A549 (cell line): ENCODE data around the gene GNLY. TPM values are rescaled to one million over a fixed set of nuclear protein-coding genes. Genes with fewer than 3 reads are reported as not detected.

ENCODE experiments used
- ATAC-seq, 2 experiments: fragments of 200-7000 bp in 1 of 2; fragments of >200 bp in 1 of 2; cut with Nextera tagmentation in 1 of 2; cut with Tn5 transposase in 1 of 2; 3 replicates each; pipeline versions ENCODE4 v1.8.0 to v1.9.1; 2018 to 2020; ENCODE audit warnings: mild to moderate bottlenecking in 1 of 2, moderate library complexity in 1 of 2
- CTCF ChIA-PET: fragments of 300-600 bp; sonication (Branson Sonifier 250); formaldehyde crosslinking; extraction: SDS; loops from one replicate; lab custom pipeline; 2021; ENCODE audit warnings: antibody characterized with exemption, inconsistent platforms; lab: Yijun Ruan, JAX
- POLR2A ChIA-PET: fragments of 350-600 bp; formaldehyde crosslinking; extraction: SDS; loops from one replicate; lab custom pipeline; 2021; ENCODE audit warnings: antibody characterized with exemption, inconsistent platforms; lab: Yijun Ruan, JAX
- DNase-seq, 2 experiments: peaks; one replicate each; pipeline versions ENCODE4 v3.0.0 to v3.0.0-alpha.2; 2011 to 2016; ENCODE audit warnings: low read depth in 1 of 2, low spot score in 1 of 2
- FAIRE-seq: peaks from 2 replicates; lab custom pipeline; 2011; peaks lifted over from hg19 to GRCh38; lab: Jason Lieb, UNC
- H3K27ac ChIP-seq, 2 experiments: fragments of >200 bp; sonication (Bioruptor Twin); formaldehyde crosslinking; 3 replicates each; pipeline ENCODE4 v1.5.1; 2016 to 2017
- H3K4me1 ChIP-seq: fragments of >200 bp; sonication (Bioruptor Twin); formaldehyde crosslinking; 3 replicates; pipeline ENCODE4 v1.6.1; 2016
- H3K4me2 ChIP-seq: fragments of >200 bp; sonication (Bioruptor Twin); formaldehyde crosslinking; 3 replicates; pipeline ENCODE4 v1.6.1; 2016
- H3K4me3 ChIP-seq: fragments of >200 bp; sonication (Bioruptor Twin); formaldehyde crosslinking; 3 replicates; pipeline ENCODE4 v1.5.1; 2016
- H3K9me3 ChIP-seq: fragments of >200 bp; sonication (Bioruptor Twin); formaldehyde crosslinking; 3 replicates; pipeline ENCODE4 v1.6.1; 2016
- CBX8 ChIP-seq: fragments of 200-600 bp; sonication (generic); IDR thresholded peaks from 2 replicates; pipeline ENCODE4 v1.6.1; 2016
- E2F6 ChIP-seq: IDR thresholded peaks from 2 replicates; pipeline ENCODE4 v1.6.1; 2012; ENCODE audit warnings: low read depth, borderline replicate concordance
- EHF ChIP-seq: fragments of 250-450 bp; sonication (Bioruptor Pico); IDR thresholded peaks from 2 replicates; pipeline ENCODE4 v1.5.0; 2020; ENCODE audit warnings: mild to moderate bottlenecking
- FOSB ChIP-seq: fragments of 250-450 bp; sonication (Bioruptor Pico); IDR thresholded peaks from 2 replicates; pipeline ENCODE4 v1.5.0; 2020; ENCODE audit warnings: mild to moderate bottlenecking, moderate library complexity
- GATA3 ChIP-seq: IDR thresholded peaks from 2 replicates; pipeline ENCODE4 v1.6.1; 2012; ENCODE audit warnings: borderline replicate concordance
- HEYL ChIP-seq: fragments of 250-450 bp; sonication (Bioruptor Pico); IDR thresholded peaks from 2 replicates; pipeline ENCODE4 v1.8.0; 2021; ENCODE audit warnings: mild to moderate bottlenecking, moderate library complexity
- HOXA7 ChIP-seq: fragments of 250-450 bp; sonication (Bioruptor Pico); IDR thresholded peaks from 2 replicates; pipeline ENCODE4 v1.5.0; 2020; ENCODE audit warnings: mild to moderate bottlenecking, moderate library complexity
- HOXB13 ChIP-seq: fragments of 250-450 bp; sonication (Bioruptor Pico); IDR thresholded peaks from 2 replicates; pipeline ENCODE4 v1.5.0; 2020; ENCODE audit warnings: low read depth, mild to moderate bottlenecking, moderate library complexity
- JUN ChIP-seq, 2 experiments: fragments of >200 bp; sonication (Bioruptor Twin); formaldehyde crosslinking; IDR thresholded peaks; 2 replicates in 1 of 2; 3 replicates in 1 of 2; pipeline ENCODE4 v1.6.1; 2016 to 2017
- JUNB ChIP-seq: fragments of >200 bp; sonication (Bioruptor Twin); formaldehyde crosslinking; IDR thresholded peaks from 2 replicates; pipeline ENCODE4 v1.6.1; 2016
- KDM5A ChIP-seq: fragments of 200-600 bp; sonication (generic); IDR thresholded peaks from 2 replicates; pipeline ENCODE4 v1.6.1; 2016; ENCODE audit warnings: antibody characterized with exemption, mild to moderate bottlenecking
- MAZ ChIP-seq: fragments of 150-350 bp; IDR thresholded peaks from 2 replicates; pipeline ENCODE4 v1.6.1; 2014; ENCODE audit warnings: antibody characterized with exemption, low read depth, low read length, borderline replicate concordance
- NFE2L2 ChIP-seq: fragments of 150-350 bp; conservative IDR thresholded peaks from 2 replicates; pipeline ENCODE4 v1.6.1; 2014; ENCODE audit warnings: low read length
- POLR2A ChIP-seq: IDR thresholded peaks from 2 replicates; pipeline ENCODE4 v1.6.1; 2012; ENCODE audit warnings: mild to moderate bottlenecking, low read length
- POLR2AphosphoS2 ChIP-seq: conservative IDR thresholded peaks from 2 replicates; pipeline ENCODE4 v1.6.1; 2012; ENCODE audit warnings: low read length, improper control_type of control experiment, inconsistent platforms
- RARB ChIP-seq: fragments of 250-450 bp; sonication (Bioruptor Pico); IDR thresholded peaks from 2 replicates; pipeline ENCODE4 v1.8.0; 2021; ENCODE audit warnings: mild to moderate bottlenecking, moderate library complexity
- RCOR1 ChIP-seq: fragments of 150-350 bp; IDR thresholded peaks from 2 replicates; pipeline ENCODE4 v1.6.1; 2014; ENCODE audit warnings: antibody characterized with exemption, low read length, low read depth
- SREBF2 ChIP-seq: fragments of 450-650 bp; IDR thresholded peaks from 2 replicates; pipeline ENCODE4 v1.6.1; 2014; ENCODE audit warnings: mild to moderate bottlenecking, moderate library complexity
- ZC3H11A ChIP-seq: fragments of 450-650 bp; IDR thresholded peaks from 2 replicates; pipeline ENCODE4 v1.6.1; 2014; ENCODE audit warnings: antibody characterized with exemption, mild to moderate bottlenecking
- ZFP36 ChIP-seq: fragments of 450-650 bp; IDR thresholded peaks from 2 replicates; pipeline ENCODE4 v1.6.1; 2014; ENCODE audit warnings: borderline replicate concordance; ENCODE audit not compliant: partially characterized antibody
- WGBS: methylation state at CpG from one replicate; pipeline ENCODE4 v1.1.6; 2017; ENCODE audit errors: missing lambda C conversion rate; 5-methylcytosine and 5-hydroxymethylcytosine counted together
- polyA plus RNA-seq, 4 experiments: library from polyadenylated mRNA; depleted of rRNA in 3 of 4; stranded (reverse); fragments of >200 nt; fragmentation: RNase III in 1 of 4; extraction: RNeasy Plus Mini Kit Qiagen cat#74134 plus additional on column Dnase treatment in 1 of 4; gene quantifications; 2 replicates in 3 of 4; 3 replicates in 1 of 4; pipeline ENCODE4 v1.2.3, GENCODE V29; 2011 to 2017
- TF ChIP-seq, protein P1 (sequence below): fragments of >200 bp; sonication (Bioruptor Twin); formaldehyde crosslinking; IDR thresholded peaks from 3 replicates; pipeline ENCODE4 v1.6.1; 2016
- TF ChIP-seq, protein P2 (sequence below): IDR thresholded peaks from 2 replicates; pipeline ENCODE4 v1.6.1; 2012

GNLY gene
- polyA plus RNA-seq, 2 of the 4 experiments (the other 2 are of a cell fraction) = not detected

- Histone ChIP-seq H3K4me1 (peaks cover 11% of the 10 kb centered on the region), H3K9me3 (no peaks in the 10 kb centered on the region), H3K4me2 (no peak overlapping the region), H3K4me3 (no peak overlapping the region), H3K27ac (peak overlapping the region in 1 of 2 experiments; percentile 47; a peak in 2 of 6 replicates)
- no peak for TF ChIP-seq POLR2A
- TF ChIP-seq E2F6 = no peak
- no peak for TF ChIP-seq JUNB
- no peak for TF ChIP-seq HEYL (CRISPR knock-in tag)
- no peak for TF ChIP-seq POLR2AphosphoS2
- no peak for TF ChIP-seq ZFP36
- TF ChIP-seq JUN (IDR thresholded peaks at IDR 0.05) = no peak
- ATAC-seq (no peak), DNase-seq (no peak), FAIRE-seq (no peak)
- ChIA-PET CTCF (interaction anchor here (0.6 to 10.8 kb wide), 10 partner anchors 10 to 118 kb away, joined by 3 to 135 read pairs (median 10); no protein-coding TSS in a partner anchor), POLR2A (interaction anchor here (0.7 kb wide), 1 partner anchor 22 kb away, joined by 4 read pairs; no protein-coding TSS in a partner anchor)
- WGBS = 72% methylated on average over 12 of the region's 12 CpGs
Observed at GRCh38 chr2:85695691-85696668, 1.8 kb downstream of the GNLY start.

DNA sequence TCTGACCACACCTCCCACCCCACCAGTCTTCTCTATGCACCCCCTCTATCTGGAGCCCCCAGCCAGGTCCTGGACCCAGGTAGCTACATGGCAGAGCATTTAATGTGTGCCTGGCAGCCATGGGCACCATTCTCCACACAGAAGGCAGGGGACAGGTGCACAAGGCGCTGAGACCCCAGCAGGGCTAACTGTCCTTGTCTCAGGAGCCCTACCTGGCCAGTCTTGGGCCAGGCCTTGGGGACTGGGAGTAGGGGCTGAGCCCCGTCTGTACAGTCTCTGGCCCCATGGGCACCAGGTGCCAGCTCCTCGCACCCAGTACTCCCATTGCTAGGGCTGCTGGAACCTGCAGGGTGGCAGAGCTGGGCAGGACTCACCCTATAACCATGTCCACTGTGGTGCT, 2.9 kb downstream of the GNLY start:
- POLR2A ChIA-PET = no interaction called here
- TF ChIP-seq NFE2L2 = no peak
- TF ChIP-seq GATA3 = no peak
- TF ChIP-seq KDM5A = no peak
- no peak for TF ChIP-seq CBX8
- no peak for TF ChIP-seq ZC3H11A
- no peak for TF ChIP-seq SREBF2
- no peak for TF ChIP-seq FOSB (CRISPR knock-in tag)
- no peak for TF ChIP-seq HOXA7 (CRISPR knock-in tag)
- TF ChIP-seq, protein P1, sequence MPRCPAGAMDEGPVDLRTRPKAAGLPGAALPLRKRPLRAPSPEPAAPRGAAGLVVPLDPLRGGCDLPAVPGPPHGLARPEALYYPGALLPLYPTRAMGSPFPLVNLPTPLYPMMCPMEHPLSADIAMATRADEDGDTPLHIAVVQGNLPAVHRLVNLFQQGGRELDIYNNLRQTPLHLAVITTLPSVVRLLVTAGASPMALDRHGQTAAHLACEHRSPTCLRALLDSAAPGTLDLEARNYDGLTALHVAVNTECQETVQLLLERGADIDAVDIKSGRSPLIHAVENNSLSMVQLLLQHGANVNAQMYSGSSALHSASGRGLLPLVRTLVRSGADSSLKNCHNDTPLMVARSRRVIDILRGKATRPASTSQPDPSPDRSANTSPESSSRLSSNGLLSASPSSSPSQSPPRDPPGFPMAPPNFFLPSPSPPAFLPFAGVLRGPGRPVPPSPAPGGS = no peak
- TF ChIP-seq RCOR1 = no peak
- no peak for TF ChIP-seq HOXB13 (CRISPR knock-in tag)
- TF ChIP-seq POLR2AphosphoS2 = no peak
- TF ChIP-seq EHF (CRISPR knock-in tag) = no peak
- TF ChIP-seq, protein P2, sequence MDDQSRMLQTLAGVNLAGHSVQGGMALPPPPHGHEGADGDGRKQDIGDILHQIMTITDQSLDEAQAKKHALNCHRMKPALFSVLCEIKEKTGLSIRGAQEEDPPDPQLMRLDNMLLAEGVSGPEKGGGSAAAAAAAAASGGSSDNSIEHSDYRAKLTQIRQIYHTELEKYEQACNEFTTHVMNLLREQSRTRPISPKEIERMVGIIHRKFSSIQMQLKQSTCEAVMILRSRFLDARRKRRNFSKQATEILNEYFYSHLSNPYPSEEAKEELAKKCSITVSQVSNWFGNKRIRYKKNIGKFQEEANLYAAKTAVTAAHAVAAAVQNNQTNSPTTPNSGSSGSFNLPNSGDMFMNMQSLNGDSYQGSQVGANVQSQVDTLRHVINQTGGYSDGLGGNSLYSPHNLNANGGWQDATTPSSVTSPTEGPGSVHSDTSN = no peak
- TF ChIP-seq RARB = no peak
- Histone ChIP-seq H3K4me2 (no peak overlapping the region), H3K9me3 (no peaks in the 10 kb centered on the region), H3K27ac (no peak overlapping the region), H3K4me3 (no peak overlapping the region), H3K4me1 (peaks cover 15% of the 10 kb centered on the region)
- CTCF ChIA-PET = interaction anchor here (1.1 to 10.8 kb wide), 11 partner anchors 11 to 117 kb away, joined by 3 to 135 read pairs (median 9); no protein-coding TSS in a partner anchor
- ATAC-seq = no peak
- no peak for DNase-seq
- FAIRE-seq = no peak
- WGBS = 80% methylated on average over 1 of the region's 3 CpGs

GRCh38 chr2:85697716-85698115, 3.6 kb downstream of the GNLY start:
- no peak for FAIRE-seq

More at GRCh38 chr2:85697716-85698115, 3.6 kb downstream of the GNLY start:
- WGBS = 72% methylated on average over 2 of the region's 2 CpGs
- no peaks in the 10 kb centered on the region for H3K9me3 ChIP-seq
- peak overlapping the region in 1 of 2 experiments; percentile 42; a peak in 3 of 6 replicates for H3K27ac ChIP-seq
- no peak overlapping the region for H3K4me3 ChIP-seq
- DNase-seq (no peak), ATAC-seq (no peak)
- H3K4me2 ChIP-seq = no peak overlapping the region
- H3K4me1 ChIP-seq = peaks cover 21% of the 10 kb centered on the region
- ChIA-PET POLR2A (no interaction called here), CTCF (interaction anchor here (1.0 to 10.8 kb wide), 11 partner anchors 11 to 116 kb away, joined by 3 to 135 read pairs (median 9); no protein-coding TSS in a partner anchor)
- TF ChIP-seq MAZ (no peak), ZFP36 (peak; percentile 54)
